Astrocyte of the spinal cord (primary cell): Measurements from ENCODE around the gene PREX1.

Experiments
- DNase-seq: peaks from one replicate; pipeline ENCODE4 v3.0.0; 2011; ENCODE audit warnings: low read depth, low spot score
- H3K4me3 ChIP-seq: 2 replicates; pipeline ENCODE4 v1.5.1; 2011; ENCODE audit warnings: low read depth, mild to moderate bottlenecking, low read length, moderate library complexity
- in situ Hi-C: cut with HindIII; loops from 2 replicates; pipeline ENCODE4 v1.10.0; 2017; ENCODE audit warnings: low sequenced_read_pairs
- TF ChIP-seq, protein P1 (sequence below): IDR thresholded peaks from 2 replicates; pipeline ENCODE4 v1.5.1; 2012; ENCODE audit warnings: low read depth, mild to moderate bottlenecking, low read length, inconsistent platforms

The PREX1 gene

DNA sequence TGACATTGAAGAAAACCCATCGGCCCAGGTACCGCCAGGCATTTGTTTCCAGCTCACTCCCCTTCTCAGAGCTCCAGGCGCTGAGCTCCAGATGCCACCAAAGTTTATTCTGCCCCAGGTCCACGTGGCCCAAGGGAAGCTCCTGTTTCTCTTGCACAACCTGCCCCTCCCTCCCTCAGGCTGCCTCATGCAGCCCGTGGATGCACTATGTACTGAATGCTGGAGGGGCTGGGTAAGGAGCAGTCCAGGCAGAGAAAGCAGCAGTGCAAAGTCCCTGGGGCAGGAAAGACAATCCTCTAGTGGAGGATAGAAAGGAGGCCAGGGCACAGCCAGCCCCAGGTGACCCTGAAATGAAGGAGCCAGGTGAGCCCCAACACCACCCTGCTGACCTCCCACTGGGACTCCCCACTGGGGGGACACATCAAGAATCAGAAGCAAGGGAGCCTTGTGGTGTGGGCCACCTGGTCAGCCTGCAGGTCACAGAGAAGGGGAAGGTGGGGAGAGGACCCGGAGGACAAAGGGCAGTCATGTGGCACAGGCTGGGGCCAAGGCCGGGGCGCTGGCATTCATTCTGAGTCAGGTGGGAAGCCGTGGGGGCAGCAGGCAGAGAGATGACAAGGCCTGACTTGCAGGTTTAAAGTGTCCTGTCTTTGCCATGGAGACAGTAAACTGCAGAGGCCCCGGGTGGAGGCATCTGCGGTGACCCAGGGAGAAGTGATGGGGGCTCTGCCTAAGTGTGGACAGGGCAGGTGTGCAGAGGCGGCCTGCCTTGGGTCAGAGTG, 230.1 kb downstream of the PREX1 start:
- in situ Hi-C loops = no loop called here
- TF ChIP-seq, protein P1, sequence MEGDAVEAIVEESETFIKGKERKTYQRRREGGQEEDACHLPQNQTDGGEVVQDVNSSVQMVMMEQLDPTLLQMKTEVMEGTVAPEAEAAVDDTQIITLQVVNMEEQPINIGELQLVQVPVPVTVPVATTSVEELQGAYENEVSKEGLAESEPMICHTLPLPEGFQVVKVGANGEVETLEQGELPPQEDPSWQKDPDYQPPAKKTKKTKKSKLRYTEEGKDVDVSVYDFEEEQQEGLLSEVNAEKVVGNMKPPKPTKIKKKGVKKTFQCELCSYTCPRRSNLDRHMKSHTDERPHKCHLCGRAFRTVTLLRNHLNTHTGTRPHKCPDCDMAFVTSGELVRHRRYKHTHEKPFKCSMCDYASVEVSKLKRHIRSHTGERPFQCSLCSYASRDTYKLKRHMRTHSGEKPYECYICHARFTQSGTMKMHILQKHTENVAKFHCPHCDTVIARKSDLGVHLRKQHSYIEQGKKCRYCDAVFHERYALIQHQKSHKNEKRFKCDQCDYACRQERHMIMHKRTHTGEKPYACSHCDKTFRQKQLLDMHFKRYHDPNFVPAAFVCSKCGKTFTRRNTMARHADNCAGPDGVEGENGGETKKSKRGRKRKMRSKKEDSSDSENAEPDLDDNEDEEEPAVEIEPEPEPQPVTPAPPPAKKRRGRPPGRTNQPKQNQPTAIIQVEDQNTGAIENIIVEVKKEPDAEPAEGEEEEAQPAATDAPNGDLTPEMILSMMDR = no peak
- no peak overlapping the region for H3K4me3 ChIP-seq
- no peak for DNase-seq

DNA sequence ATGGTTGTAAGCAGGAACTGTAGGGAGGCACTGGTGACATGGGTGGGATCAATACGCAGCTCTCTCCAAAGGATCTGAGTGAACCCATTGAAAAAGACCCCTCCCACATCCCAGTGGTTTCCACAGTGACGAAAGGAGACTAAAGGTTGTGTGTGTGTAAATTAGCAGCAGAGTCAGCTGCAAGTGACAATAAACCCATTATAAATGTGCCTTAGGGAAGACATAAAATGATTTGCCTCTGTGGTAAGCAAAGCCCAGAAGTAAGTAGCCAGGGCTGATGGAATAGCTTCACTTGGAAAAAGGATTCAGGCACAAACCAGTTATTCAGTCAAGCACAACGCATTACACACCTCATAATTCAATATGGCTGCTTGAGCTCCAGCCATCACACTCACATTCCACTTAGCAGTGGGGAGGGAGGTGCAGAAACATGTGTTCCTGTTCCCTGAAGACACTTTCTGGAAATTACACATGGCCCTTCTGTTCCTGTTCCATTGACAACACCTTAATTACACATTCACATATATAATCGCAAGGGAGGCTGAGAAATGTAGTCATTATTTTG, 231.4 kb downstream of the PREX1 start:
- in situ Hi-C loops = no loop called here
- DNase-seq = no peak
- no peak overlapping the region for H3K4me3 ChIP-seq
- TF ChIP-seq, protein P1 = no peak

DNA sequence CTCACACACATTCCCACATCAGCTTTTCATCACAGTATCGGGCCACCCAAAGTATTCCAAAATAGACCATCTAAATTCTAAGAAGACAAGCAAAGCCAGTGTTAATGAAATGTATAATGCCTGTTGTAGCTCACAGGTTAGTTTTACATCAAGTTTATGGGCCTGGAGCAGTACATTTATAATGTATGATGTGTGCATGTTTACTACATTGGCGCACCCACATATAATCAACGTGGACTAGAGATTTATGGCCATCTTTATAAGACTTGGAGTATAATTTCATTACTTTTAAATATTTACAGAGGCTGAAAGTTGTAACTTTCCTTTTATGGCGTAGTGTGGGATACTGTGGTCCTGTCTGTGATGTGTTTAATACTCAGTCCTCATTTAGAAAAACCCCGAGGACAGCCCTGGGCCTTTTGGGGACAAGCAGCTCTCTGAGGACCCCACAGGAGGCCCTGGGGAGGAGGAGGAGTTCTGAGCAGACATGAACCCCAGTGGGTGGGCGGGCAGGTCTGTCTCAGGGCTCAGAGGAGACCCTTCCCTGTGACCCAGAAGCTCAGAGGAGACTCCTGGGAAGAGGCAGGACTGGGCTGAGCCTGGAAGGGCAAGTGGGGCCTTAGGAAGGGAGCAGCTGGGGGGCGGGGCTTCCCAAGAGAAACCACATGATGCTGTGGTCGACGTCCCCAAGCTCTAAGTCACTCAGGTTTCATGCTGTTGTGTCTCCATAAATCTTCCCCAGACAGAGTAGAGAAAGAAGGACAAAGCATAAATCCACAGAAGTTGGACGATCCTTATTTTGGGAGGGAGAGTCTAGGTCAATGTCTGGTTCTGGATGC, 232.1 kb downstream of the PREX1 start:
- in situ Hi-C loops = no loop called here
- TF ChIP-seq, protein P1 = no peak
- H3K4me3 ChIP-seq = no peak overlapping the region
- no peak for DNase-seq

DNA sequence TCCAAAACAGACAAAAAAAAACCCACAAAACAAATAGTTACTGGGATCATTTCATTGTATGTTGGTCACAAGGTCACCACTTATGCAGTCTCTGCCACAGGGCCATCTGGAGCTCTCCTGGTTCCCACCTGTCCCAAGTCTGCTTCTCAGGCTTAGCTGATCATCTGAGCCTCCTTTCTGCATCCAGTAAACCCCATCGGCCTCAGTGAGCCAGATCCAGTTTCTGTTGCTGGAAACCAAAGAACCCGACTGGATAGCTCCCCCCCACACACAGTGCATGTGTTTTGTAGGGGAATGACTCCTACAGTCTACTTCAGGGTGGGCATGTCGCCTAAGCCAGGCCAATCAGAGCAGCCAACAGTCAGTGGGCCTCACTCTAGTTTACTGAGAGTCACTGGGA, 233.3 kb downstream of the PREX1 start:
- no peak for DNase-seq
- in situ Hi-C loops = no loop called here
- H3K4me3 ChIP-seq = no peak overlapping the region
- TF ChIP-seq, protein P1 = no peak

DNA sequence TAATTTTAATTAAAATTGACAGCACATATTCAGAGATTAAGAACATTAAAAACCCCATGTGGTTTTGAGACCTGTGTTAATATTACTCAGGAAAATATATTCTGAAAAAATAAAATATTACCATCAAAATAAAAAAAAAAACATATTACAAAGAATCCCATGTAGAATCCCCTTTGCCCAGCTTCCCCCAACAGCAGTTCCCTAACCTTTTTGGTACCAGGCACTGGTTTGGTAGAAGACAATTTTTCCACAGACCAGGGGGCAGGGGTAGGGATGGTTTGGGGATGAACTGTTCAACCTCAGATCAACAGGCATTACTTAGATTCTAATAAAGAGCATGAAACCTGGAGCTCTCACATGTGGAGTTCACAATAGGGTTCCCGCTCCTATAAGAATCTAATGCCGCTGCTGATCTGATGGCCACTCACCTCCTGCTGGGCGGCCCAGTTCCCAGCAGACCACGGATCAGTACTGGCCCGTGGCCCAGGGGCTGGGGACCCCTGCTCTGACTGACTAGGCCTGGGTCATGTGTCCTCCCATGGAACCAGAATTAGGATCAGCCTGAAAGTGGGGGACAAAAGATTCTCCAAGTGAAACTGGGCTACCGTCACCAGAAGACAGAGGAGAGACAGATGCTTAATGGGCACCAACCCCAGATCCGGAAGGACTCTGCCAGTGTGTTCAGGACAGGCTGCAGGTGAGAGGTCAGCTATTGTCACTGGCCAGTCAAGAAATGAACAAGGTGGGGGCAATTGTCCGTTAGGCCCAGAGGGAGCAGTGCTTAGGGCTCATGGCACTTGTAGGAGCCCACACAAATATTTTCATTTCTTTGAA, 235.5 kb downstream of the PREX1 start:
- in situ Hi-C loops = no loop called here
- H3K4me3 ChIP-seq = no peak overlapping the region
- DNase-seq = no peak
- TF ChIP-seq, protein P1 = no peak

DNA sequence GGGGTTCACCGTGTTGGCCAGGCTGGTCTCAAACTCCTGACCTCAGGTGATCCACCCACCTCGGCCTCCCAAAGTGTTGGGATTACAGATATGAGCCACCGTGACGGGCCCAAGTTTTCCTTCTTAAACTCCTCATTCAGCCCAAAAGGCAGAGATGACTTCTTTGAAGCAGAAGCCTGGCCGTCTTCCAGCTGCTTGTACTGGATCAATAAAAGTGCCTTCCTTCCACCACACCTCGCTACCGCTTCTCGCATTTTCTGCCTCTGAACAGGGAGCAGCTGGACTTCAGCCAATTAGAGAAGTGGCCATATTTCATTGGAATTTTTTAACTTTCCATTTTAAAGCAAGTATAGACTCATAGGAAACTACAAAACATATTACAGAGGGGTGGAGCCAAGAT, 241.1 kb downstream of the PREX1 start:
- TF ChIP-seq, protein P1 = no peak
- DNase-seq = no peak
- in situ Hi-C loops = no loop called here
- no peak overlapping the region for H3K4me3 ChIP-seq
